ENCODE data around the gene BAG3.

The BAG3 gene

GRCh38 chr10:119658274-119658673, 7.1 kb downstream of the BAG3 start (continued):
- TF ChIP-seq ZBTB11 (tag by site-specific recombination; conservative IDR thresholded peaks at IDR 0.05; ENCODE audit: low read depth) (no peak), PBX3 (CRISPR knock-in tag; IDR thresholded peaks at IDR 0.05) (no peak), PATZ1 (tag by site-specific recombination; IDR thresholded peaks at IDR 0.05) (0 out of 2 replicates have a peak, but pooled peaks have one; percentile 48), ZBTB8A (tag by site-specific recombination; IDR thresholded peaks at IDR 0.05) (peak; percentile 60; the same call in 1 of the 2 replicates), ZNF629 (tag by site-specific recombination; IDR thresholded peaks at IDR 0.05) (peak; percentile 53), ZNF394 (tag by site-specific recombination; IDR thresholded peaks at IDR 0.05; ENCODE audit: borderline replicate concordance) (peak; percentile 36; the same call in 1 of the 2 replicates), ZIC2 (tag by site-specific recombination; IDR thresholded peaks at IDR 0.05) (peak; percentile 93), KLF10 (tag by site-specific recombination; IDR thresholded peaks at IDR 0.05) (no peak), ZBTB17 (tag by site-specific recombination; IDR thresholded peaks at IDR 0.05) (peak; percentile 86), ZBTB6 (tag by site-specific recombination; IDR thresholded peaks at IDR 0.05) (peak; percentile 45; the same call in 1 of the 2 replicates), PRDM1 (tag by site-specific recombination; IDR thresholded peaks at IDR 0.05) (peak; percentile 67), ZNF707 (tag by site-specific recombination; IDR thresholded peaks at IDR 0.05) (no peak), IKZF3 (tag by site-specific recombination; IDR thresholded peaks at IDR 0.05) (peak; percentile 20; the same call in 1 of the 2 replicates), ZNF600 (tag by site-specific recombination; IDR thresholded peaks at IDR 0.05) (peak; percentile 98), ZNF837 (tag by site-specific recombination; IDR thresholded peaks at IDR 0.05) (no peak), ZNF777 (tag by site-specific recombination; IDR thresholded peaks at IDR 0.05; ENCODE audit: borderline replicate concordance) (no peak), ZNF366 (tag by site-specific recombination; conservative IDR thresholded peaks at IDR 0.05) (peak; percentile 43; the same call in 1 of the 2 replicates), ZNF169 (tag by site-specific recombination; IDR thresholded peaks at IDR 0.05) (no peak), ZNF155 (tag by site-specific recombination; IDR thresholded peaks at IDR 0.05) (no peak), KLF17 (tag by site-specific recombination; IDR thresholded peaks at IDR 0.05) (0 out of 2 replicates have a peak, but pooled peaks have one; percentile 66), ZFP37 (tag by site-specific recombination; IDR thresholded peaks at IDR 0.05) (0 out of 2 replicates have a peak, but pooled peaks have one; percentile 34), ZNF692 (tag by site-specific recombination; IDR thresholded peaks at IDR 0.05) (0 out of 2 replicates have a peak, but pooled peaks have one; percentile 24), INSM2 (tag by site-specific recombination; IDR thresholded peaks at IDR 0.05) (0 out of 2 replicates have a peak, but pooled peaks have one; percentile 33), SP7 (tag by site-specific recombination; IDR thresholded peaks at IDR 0.05) (peak; percentile 64), ZSCAN18 (tag by site-specific recombination; IDR thresholded peaks at IDR 0.05) (no peak), ZNF133 (tag by site-specific recombination; IDR thresholded peaks at IDR 0.05) (no peak), ZBTB48 (tag by site-specific recombination; IDR thresholded peaks at IDR 0.05) (peak; percentile 51; the same call in 1 of the 2 replicates)

All from HEK293 (cell line).